ENCODE results near the gene LCN1. TPM values are rescaled to one million over a fixed set of nuclear protein-coding genes. Genes with fewer than 3 reads are reported as not detected.

The LCN1 gene
- total and polyA plus RNA-seq, 2 of the 8 experiments (the other 6 are each of a cell fraction or from before 2014, with no cell fraction given): not detected

DNA sequence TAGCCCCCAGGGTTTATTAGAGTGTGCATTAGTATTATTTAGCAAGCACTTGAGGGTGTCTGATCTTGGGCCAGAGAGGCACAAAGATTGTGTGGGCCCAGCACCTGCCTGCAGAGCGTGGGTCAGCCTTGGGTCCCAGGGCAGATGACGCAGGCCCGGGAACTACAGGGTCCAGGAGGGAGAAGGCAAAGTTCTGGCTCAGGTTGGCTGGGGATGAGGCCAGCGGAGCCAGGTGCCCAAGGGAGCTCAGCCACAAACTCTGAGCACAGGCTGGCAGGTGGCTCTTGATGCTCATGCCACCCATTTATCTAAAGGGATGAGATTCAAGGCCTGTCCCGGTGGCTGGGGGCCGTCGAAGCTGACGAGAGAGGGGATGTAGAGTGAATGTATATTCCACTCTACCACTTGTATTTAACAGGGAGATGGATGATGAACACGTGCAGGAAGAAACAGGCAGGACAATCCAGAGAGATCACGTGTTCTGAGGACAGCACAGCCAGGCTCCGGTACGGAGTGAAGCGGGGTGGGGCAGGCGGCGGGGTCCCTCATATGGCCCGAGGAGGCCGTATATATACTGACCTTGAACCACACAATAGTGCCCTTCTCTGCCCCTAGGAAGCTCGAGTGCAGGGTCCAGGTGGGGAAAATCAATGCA lies 23.9 kb downstream of the LCN1 start (continued):
- TF ChIP-seq, protein P1, sequence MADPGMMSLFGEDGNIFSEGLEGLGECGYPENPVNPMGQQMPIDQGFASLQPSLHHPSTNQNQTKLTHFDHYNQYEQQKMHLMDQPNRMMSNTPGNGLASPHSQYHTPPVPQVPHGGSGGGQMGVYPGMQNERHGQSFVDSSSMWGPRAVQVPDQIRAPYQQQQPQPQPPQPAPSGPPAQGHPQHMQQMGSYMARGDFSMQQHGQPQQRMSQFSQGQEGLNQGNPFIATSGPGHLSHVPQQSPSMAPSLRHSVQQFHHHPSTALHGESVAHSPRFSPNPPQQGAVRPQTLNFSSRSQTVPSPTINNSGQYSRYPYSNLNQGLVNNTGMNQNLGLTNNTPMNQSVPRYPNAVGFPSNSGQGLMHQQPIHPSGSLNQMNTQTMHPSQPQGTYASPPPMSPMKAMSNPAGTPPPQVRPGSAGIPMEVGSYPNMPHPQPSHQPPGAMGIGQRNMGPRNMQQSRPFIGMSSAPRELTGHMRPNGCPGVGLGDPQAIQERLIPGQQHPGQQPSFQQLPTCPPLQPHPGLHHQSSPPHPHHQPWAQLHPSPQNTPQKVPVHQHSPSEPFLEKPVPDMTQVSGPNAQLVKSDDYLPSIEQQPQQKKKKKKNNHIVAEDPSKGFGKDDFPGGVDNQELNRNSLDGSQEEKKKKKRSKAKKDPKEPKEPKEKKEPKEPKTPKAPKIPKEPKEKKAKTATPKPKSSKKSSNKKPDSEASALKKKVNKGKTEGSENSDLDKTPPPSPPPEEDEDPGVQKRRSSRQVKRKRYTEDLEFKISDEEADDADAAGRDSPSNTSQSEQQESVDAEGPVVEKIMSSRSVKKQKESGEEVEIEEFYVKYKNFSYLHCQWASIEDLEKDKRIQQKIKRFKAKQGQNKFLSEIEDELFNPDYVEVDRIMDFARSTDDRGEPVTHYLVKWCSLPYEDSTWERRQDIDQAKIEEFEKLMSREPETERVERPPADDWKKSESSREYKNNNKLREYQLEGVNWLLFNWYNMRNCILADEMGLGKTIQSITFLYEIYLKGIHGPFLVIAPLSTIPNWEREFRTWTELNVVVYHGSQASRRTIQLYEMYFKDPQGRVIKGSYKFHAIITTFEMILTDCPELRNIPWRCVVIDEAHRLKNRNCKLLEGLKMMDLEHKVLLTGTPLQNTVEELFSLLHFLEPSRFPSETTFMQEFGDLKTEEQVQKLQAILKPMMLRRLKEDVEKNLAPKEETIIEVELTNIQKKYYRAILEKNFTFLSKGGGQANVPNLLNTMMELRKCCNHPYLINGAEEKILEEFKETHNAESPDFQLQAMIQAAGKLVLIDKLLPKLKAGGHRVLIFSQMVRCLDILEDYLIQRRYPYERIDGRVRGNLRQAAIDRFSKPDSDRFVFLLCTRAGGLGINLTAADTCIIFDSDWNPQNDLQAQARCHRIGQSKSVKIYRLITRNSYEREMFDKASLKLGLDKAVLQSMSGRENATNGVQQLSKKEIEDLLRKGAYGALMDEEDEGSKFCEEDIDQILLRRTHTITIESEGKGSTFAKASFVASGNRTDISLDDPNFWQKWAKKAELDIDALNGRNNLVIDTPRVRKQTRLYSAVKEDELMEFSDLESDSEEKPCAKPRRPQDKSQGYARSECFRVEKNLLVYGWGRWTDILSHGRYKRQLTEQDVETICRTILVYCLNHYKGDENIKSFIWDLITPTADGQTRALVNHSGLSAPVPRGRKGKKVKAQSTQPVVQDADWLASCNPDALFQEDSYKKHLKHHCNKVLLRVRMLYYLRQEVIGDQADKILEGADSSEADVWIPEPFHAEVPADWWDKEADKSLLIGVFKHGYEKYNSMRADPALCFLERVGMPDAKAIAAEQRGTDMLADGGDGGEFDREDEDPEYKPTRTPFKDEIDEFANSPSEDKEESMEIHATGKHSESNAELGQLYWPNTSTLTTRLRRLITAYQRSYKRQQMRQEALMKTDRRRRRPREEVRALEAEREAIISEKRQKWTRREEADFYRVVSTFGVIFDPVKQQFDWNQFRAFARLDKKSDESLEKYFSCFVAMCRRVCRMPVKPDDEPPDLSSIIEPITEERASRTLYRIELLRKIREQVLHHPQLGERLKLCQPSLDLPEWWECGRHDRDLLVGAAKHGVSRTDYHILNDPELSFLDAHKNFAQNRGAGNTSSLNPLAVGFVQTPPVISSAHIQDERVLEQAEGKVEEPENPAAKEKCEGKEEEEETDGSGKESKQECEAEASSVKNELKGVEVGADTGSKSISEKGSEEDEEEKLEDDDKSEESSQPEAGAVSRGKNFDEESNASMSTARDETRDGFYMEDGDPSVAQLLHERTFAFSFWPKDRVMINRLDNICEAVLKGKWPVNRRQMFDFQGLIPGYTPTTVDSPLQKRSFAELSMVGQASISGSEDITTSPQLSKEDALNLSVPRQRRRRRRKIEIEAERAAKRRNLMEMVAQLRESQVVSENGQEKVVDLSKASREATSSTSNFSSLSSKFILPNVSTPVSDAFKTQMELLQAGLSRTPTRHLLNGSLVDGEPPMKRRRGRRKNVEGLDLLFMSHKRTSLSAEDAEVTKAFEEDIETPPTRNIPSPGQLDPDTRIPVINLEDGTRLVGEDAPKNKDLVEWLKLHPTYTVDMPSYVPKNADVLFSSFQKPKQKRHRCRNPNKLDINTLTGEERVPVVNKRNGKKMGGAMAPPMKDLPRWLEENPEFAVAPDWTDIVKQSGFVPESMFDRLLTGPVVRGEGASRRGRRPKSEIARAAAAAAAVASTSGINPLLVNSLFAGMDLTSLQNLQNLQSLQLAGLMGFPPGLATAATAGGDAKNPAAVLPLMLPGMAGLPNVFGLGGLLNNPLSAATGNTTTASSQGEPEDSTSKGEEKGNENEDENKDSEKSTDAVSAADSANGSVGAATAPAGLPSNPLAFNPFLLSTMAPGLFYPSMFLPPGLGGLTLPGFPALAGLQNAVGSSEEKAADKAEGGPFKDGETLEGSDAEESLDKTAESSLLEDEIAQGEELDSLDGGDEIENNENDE (IDR thresholded peaks at IDR 0.05; ENCODE audit: insufficient replicate concordance, low read length): no peak
- no peak for TF ChIP-seq JUN (IDR thresholded peaks at IDR 0.05; ENCODE audit: low read depth, low read length)
- TF ChIP-seq, protein P2, sequence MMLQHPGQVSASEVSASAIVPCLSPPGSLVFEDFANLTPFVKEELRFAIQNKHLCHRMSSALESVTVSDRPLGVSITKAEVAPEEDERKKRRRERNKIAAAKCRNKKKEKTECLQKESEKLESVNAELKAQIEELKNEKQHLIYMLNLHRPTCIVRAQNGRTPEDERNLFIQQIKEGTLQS (IDR thresholded peaks at IDR 0.05; ENCODE audit: insufficient read depth, low read depth, low read length): no peak
- no peak for TF ChIP-seq SIN3A (conservative IDR thresholded peaks at IDR 0.05 in 1 of 2, IDR thresholded peaks at IDR 0.05 in 1 of 2; ENCODE audit: low read depth in 1 of 2, low read length in 2 of 2)
- TF ChIP-seq YY1 (IDR thresholded peaks at IDR 0.05; ENCODE audit: low read depth, low read length): no peak
- no peak for TF ChIP-seq EGR1 (IDR thresholded peaks at IDR 0.05; ENCODE audit: borderline replicate concordance, low read depth, low read length)
- TF ChIP-seq TAF1 (IDR thresholded peaks at IDR 0.05; ENCODE audit: low read depth, low read length): no peak
- no peak for TF ChIP-seq RNF2 (IDR thresholded peaks at IDR 0.05; ENCODE audit: borderline replicate concordance, low read depth, low read length, missing control alignments, poor library complexity, severe bottlenecking)
- TF ChIP-seq KDM5A (IDR thresholded peaks at IDR 0.05; ENCODE audit: low read length): no peak

All from H1 (cell line).